HUDEP-2 (cell line): Measurements from ENCODE around the gene AIMP1.
"Not testable (repeated sequence)": the region's sequence is repeated elsewhere in the genome, so short reads cannot be mapped to it uniquely, and the experiment has no call there.

Experiments used
- DNase-seq, 76 experiments: peaks; one replicate each; lab custom pipeline; 2025; ENCODE audit not compliant: unreplicated experiment in 76 of 76; lab: John Stamatoyannopoulos, UW

The AIMP1 gene

GRCh38 chr4:106398898-106399297, 82.5 kb downstream of the AIMP1 start:
- DNase-seq, result not testable (repeated sequence)
